Epidermal melanocyte (primary cell): ENCODE results near the gene SCN3B.
"Not testable (repeated sequence)": the region's sequence is repeated elsewhere in the genome, so short reads cannot be mapped to it uniquely, and the experiment has no call there.

Experiments
- DNase-seq: peaks from one replicate; pipeline ENCODE4 v3.0.0; 2011; ENCODE audit warnings: low spot score; ENCODE audit not compliant: insufficient read length

Gene SCN3B, protein sequence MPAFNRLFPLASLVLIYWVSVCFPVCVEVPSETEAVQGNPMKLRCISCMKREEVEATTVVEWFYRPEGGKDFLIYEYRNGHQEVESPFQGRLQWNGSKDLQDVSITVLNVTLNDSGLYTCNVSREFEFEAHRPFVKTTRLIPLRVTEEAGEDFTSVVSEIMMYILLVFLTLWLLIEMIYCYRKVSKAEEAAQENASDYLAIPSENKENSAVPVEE

DNA sequence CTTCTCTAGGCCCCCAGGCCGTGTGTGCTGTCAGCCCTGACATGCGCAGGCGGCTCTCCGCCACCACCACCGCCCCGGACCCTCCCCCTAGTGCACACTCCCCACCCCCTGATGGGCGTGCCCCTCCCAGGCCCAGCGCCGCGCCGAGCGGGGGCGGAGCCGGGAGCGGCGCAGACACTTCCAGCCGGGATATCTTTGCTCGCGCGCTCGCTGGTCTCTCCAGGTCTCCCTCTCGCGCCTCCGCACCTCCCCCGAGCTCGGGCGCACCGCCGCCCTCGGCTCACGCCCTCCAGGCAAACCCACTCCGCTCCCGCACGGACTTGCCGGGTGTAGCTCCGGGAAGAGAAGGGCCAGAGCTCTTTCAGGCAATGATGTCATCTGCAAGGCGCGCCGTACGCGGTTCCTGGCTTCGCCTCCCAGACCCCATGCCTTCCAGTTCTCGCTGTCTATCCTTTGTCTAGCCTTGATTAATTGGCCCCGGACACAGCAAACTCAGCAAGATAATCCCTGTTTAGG lies at the start of gene SCN3B:
TSS of gene SCN3B (minus strand) at position 59 of the 516 bp plus-strand sequence. CDS start 823 bp downstream, outside the sequence.
- no peak for DNase-seq

DNA sequence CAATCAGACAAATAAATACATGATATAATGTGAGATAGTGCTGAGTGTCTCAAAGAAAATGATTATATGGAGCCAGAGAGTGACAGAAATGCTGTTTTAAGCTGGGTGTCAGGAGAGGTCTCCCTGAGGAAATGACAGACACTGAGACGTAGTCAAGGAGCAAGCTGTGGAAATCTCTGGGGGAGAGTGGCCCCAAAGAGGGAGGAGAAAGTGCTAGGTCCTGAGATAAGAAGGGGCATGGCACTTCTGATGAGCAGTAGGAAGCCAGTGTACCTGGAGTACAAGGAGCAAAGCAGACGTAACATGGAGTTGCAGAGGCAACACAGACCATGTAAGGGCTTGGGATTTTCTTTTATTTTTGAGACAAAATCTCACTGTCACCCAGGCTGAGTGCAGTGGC lies 48.3 kb upstream of the SCN3B start:
- no peak for DNase-seq

DNA sequence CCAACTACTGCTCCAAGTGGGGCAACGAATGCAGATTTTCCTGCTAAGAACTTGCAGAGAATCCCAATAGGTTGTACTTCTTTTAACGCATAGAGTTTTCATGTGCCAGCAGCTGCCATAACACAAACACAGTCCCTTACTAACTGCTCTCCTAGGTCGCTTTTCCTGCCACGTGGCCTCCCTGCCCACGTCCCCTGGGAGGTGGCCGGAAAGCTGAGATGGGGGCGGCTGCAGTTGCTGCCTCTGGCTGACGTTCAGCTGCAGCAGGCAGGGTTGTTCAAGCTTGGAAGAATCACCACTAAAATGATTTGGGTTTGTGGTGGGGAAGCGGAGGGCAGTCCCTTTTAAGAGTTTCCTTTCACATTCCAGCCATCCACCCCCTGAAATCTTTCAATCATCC lies 47.7 kb upstream of the SCN3B start:
- DNase-seq = no peak

DNA sequence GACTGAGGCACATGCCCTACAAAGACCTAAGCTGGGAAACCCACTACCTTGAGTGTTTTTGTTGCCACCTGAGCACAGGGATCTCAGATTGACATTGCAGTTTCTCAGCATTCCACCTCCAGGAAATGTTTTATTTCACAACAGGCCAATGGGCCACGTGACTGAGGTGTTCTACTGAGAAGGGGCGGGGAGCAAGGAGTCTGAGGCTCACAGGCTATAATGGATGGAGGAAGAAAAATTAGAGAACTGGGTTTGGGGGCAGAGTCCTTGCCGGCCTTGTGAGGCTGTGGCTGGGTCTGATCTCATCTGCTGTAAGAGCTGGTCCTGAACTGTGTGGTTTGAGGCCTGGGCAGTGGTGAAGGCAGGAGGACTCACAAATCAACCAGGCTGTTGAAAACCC lies 46.3 kb upstream of the SCN3B start:
- no peak for DNase-seq

DNA sequence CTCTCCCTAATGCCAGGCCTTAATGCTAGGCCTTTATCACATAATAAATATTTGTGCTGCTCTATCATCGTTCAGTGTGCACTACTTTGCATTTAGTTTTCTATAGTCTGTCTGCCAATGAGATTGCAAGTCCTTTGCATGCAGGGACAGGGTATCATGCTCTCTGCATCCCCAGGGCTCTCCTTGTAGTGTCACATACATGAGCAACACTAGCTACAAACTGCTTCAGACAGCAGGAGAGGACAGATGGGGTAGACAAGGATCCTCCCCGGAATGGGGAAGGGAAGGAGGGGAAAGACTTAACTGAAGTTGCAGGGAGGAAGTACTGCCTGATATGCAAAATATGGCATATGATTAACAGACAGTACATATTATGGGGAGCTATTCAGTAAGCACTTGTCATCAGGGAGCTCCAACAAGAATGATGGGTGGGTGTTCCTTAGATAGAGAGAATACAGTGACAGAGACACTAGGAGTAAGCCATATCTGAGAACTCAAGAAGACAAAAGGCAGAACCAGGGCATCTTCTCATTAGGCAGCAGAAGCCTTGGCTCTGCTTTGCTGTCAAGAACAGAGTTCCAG lies 44.2 kb upstream of the SCN3B start:
- DNase-seq = no peak

DNA sequence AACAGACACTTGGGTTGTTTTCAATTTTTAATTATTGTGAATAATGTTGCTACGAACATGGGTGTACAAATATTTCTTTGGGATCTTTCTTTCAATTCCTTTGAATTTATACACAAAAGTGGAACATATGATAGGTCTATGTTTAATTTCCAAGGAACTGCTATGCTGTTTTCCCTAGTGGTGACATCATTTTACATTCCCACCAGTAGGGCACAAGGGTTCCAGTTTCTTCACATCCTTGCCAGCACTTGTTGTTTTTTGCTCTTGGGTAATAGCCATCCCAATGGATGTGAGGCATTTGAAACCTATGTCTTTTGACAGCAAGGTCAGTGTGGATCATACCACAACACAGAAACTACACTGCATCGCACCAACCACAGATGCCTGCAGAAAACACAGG lies 41.8 kb upstream of the SCN3B start:
- no peak for DNase-seq

DNA sequence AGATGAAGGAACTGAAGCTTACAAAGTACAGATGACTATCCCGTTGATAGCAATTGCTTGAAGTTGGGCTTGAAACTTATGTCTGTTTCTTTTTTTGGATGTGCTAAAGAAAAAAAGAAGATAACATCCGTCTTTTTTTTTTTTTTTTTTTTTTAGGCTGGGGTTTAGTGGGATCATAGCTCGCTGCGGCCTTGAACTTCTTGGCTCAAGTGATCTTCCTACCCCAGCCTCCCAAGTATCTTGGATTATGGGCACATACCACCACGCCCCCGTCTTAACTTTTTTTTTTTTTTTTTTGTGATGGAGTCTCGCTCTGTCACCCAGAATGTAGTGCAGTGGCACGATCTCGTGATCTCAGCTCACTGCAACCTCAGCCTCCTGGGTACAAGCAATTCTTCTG lies 40.8 kb upstream of the SCN3B start:
- no peak for DNase-seq

DNA sequence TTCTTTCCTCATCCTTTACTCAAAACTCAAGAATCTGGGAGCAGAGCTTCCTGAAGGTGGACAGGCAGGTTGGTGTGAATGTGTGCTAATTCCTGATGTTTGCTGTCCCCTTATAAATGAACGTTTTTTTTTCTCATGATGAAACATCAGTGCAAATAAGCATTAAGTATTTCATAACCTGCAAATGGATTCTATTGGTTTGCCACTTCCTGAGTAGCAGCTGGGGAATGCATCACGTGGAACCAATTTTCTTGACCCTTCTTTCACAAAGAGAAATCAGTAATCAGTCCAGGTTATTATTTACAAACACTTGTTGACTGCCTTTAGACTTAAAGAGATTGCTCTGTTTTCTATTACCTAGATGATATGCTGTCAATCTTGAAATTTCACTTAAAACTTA lies 40.1 kb upstream of the SCN3B start:
- no peak for DNase-seq

DNA sequence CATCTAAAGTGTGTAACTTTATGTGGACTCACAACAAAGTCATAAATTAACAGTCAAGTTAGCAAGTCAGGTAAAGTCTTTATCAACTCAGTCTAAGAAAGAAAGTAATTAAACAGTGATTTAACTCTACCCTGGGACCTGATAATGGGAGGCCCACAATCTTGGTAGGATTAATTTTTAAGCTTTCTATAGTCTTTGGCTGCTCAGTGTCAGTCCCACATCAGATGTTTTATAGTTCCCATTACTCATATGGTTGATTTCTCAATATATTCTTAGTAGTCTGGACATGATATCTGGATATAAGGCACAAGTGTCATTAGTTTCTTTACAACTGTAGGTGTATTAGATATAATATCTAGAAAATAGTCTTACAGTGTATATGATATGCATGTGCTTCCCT lies 38.5 kb upstream of the SCN3B start:
- no peak for DNase-seq

DNA sequence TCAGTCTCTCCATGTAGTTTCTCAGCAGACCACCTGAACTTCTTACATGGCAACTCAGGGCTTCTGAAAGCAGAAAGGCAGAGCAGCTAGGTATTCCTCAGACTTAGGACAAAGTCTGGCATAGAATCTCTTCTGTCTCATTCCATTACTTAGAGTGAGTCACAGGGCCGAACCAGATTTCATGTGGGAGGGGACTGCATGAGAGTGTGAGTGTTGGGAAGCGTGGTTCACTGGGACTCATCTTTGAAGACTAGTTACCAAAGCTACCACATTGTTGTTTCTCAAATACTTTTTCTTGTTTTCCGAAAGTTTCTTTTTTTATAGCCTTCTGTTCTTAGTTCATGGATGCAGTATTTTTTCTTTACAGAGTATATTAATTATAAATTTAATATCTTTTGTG lies 36.1 kb upstream of the SCN3B start:
- no peak for DNase-seq

DNA sequence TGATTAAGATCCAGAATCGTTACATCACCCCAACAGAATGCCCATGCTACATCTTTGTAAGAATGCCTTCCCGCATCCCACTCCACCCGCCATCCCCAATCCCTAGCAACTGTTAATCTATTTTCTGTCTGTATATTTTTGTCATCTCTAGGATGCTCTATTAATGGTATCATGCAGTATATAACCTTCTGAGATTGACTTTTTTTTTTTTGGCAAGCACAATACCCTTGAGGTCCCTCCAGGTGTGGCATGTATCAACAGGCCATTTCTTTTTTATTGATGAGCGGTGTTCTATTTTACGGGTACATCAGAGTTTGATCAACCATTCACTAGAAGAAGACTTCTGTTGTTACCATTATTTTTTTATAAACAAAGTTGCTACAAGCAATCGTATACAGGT lies 30.2 kb upstream of the SCN3B start:
- no peak for DNase-seq

DNA sequence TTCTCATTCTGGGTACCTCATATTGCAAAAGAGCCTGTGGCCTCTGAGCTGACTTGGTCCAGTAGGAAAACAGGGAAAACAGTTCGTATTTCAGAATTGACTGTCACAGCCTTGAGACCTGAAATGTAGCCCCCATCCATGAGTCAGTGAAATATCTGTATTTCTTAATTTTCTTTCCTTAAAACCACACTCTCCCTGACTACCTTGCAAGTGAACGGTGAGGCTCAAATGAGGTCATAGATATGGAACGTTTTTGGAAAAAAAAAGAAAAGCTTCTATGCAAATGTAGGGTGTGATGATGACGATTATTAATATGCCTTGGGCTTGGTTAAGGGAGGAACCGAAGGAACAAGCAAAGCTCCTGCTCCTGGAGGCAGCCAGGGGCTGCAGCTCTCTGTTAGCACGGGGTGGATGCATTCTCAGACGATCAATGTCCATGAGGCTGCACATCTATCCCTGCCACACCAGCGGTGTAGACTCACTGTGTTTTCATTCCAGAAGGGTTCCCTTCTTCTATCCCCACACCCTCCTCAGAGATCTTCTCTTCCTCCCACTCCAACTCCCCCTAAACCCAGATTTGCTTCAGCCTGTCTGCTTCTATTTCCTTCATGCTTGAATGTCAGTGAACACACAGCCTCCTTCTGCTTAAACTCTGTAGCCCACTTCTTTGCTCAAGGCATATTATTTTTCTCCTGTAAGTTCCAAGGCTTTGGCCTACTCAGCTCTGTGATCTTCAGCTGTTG lies 29.2 kb upstream of the SCN3B start:
- DNase-seq = no peak

DNA sequence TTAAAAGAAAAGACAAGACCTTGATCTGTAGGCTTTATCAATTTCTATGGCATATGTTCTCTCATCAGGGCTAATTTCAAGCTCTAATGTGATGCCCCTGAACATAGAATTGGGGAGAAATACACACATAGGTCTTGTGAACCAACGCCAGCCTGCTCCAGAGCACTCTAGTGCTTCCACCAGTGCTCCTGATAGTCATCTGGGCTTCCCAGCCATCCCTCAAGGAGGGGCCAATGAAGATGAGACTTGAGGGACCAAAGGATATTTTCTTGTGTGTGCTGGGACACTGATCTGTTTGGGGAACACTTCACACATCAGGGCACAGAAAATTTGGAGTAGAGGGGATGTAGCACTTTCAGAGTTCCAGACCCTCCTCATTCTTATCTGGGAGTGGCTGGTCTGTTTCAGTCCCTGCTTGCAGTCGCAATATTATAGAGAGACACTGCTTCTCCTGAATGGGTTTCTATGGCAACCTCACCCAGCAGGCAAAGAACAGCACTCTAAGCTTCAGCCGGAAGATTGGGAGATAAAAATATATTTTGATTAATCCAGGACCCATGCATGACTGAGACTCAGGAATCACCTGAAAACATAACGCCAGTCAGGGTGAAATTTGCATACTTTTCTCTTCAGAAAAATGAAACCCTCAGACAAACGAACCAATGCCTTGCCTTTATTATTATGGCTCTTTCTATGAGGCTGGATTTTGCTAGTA lies 28.4 kb upstream of the SCN3B start:
- DNase-seq = no peak

DNA sequence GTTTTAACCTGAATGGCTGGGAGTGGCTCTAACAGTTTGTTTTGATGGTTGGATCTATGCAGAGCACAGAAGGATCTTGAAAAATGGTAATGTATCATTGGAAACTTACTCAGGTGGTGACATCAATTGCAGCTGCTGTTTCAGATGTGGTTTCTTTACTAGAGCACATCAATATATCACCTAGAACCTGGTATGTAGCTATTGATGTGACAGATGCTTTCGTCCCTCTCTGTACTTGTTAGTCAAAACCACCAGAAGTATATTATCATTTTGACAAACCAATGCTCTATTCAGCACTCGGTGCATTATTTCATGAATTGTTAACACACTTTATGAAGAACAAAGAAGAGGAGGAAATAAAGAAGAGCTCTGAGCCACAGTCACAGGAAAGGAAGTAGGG lies 26.6 kb upstream of the SCN3B start:
- DNase-seq = no peak

DNA sequence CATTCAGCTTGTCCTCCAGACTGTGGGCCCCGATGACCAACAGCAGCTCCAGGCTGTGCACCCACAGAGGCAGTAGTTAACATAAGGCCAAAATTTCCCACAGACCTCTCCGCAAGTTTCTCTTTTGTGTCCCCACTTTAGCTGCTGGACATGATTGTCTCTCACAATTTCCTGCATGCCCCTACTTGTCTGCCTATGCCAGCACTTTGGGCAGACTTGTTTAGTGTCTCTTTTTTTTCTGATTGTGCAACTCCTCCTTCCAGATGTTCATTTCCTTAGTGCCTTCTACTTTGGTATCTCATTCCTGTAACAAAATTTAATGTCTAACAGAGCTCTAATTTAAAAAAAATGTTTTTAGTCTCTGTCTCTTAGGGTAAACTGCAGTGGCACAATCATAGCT lies 23.8 kb upstream of the SCN3B start:
- DNase-seq = no peak

DNA sequence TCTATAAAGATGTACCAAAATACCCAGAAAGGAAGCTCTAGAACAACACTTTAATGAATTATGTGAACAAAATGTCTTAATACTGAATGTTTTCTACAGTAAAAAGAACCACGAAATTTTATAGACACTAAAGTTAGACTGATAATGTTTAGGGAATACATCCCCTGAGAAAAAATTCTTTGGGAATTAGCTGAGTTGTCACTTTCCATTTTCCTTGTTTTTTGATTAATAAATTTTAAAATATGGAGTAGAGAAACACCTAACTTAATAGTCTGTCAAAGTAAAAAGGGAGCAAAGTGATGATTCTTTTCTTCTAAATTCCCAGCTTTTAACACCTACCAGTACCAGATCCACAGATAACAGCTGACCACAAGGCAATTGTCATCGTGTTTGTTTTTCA lies 23.1 kb upstream of the SCN3B start:
- DNase-seq = no peak

DNA sequence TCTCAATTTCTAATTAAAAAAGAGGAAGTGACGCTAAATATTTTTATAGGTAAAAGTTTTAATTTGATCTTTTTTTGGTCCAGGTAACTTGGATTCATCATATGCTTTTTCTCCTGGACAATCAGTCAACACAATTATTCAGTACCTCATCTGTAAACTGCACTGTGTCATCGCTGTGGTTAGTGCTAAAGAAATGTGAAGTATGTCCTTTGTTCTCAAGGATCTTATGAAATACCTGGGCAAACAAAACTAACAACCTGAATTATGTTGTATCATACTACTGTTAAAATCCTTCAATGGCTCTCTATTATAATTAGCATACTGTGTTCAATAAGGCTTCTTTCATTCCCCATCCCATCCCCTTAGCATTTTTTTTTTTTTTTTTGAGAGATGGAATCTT lies 19.9 kb upstream of the SCN3B start:
- no peak for DNase-seq

DNA sequence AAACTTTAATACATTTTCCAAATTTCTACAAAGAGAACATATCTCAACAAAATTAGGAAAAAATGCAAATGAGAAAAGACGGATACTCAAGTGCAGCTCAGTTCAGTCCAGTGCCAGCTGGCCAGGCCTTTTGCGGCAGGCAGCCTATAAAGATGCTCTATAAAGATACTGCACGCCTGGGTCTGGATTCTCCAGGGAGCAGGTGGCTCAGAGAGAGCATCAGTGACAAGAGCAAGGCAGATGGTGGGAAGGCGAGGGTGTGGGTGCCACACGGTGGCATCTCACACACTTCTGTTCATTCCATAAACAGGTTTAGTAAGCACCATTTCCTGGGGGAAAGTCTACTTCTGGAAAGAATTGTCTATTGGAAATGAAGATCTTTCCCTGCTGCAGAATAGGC lies 18.1 kb upstream of the SCN3B start:
- no peak for DNase-seq

DNA sequence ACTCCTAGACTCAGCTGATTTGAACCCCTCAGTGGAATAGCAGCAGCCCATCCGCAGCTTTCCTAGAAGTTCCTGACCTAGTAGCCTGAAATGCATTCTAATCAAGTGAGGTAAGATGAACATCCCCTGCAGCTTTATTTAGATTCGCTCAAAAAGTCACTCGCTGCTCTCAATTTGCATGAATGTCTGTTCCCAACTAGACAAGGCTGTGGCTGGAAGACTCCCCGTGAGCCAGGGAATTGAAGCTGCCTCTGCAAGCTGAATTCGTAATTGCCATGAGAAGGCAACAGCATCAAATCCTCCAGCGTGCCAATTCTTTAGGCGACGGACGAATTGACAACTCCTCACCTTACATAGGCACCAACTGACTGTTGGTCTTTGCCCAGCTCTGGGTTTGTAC lies 17.1 kb upstream of the SCN3B start:
- DNase-seq = no peak

DNA sequence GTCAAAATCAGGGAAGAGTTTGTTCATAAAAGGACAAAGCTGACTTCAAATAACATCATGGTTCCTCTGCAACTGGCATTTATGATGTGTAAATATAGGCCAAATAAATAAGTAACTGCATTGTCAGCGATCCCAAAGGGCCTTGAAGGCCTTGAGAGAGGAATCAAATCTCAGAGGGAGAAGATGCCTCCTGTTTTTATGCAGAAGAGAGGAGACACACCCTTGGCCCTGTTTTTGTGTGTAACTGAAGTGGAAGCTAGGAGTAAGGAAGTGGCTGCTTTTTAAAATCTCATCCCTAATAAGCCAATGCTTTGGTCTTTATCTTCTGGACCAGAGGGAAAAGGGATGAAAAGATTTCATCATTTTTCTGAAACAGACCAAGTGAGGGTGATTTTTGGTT lies 15.7 kb upstream of the SCN3B start:
- no peak for DNase-seq

DNA sequence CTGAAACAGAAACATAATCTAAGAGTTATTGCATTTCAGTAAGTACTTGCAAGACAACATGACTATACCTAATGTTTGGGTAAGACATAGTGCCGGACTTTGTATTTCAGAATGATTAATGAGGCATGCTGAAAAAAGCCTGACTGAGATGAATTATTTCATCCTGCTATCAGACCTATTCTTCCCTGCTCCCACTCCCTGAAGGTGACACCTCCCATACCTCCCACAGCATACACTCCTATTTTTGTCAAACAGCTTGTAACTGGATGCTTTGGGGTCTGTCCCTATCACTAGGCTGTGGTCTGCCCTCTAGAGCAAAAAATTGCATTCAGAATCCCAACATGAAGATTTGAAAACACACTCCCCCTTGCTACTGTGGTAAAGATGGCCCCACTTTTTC lies 10.9 kb upstream of the SCN3B start:
- DNase-seq = no peak

DNA sequence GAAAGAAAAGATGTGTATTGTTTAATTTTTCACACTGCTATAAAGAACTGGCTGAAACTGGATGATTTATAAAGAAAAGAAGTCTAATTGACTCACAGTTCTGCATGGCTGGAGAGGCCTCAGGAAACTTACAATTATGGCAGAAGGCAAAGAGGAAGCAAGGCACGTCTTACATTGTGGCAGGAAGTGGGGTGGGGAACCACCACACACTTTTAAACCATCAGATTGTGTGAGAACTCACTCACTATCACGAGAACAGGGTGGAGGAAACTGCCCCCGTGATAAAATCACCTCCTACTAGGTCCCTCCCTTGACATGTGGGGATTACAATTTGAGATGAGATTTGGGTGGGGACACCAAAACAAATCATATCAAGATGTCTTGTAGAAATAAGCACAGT lies 5.5 kb upstream of the SCN3B start:
- DNase-seq = not testable (repeated sequence)
